ENCODE measurements around the gene ROBO4. TPM values are rescaled to one million over a fixed set of nuclear protein-coding genes. Genes with fewer than 3 reads are reported as not detected.

ROBO4 gene
- total and polyA plus RNA-seq, 2 of the 13 experiments (the other 11 are each of a cell fraction or from before 2014, with no cell fraction given): 0.07 to 1.1 TPM

DNA sequence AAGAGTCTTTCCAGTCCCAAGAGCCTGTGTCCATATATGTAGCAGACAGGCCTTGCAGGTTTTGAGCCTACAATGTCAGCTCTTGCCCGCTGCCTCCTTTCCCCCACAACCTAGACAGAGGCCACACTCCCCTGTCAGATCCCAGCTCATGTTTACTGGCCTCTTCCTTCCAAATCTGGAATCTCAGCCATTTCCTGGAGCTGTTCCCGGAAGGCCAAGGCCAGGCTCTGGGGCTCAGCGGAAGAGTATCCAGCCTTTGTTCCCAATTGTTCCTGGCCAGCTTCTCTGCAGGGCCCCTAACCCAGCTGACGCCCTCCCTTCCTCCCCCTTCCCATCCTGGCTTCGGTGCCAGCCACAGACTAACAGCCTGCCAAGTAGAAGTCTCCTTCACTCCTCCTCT is 1.0 kb upstream of the ROBO4 start (continued):
- TF ChIP-seq ZNF687 (CRISPR knock-in tag; IDR thresholded peaks at IDR 0.05): peak; percentile 67
- peak; percentile 97 for TF ChIP-seq ETV6 (CRISPR knock-in tag; conservative IDR thresholded peaks at IDR 0.05)
- TF ChIP-seq TARDBP (CRISPR knock-in tag; IDR thresholded peaks at IDR 0.05): peak; percentile 35; the same call in 1 of the 2 replicates
- TF ChIP-seq SAP130 (CRISPR knock-in tag; IDR thresholded peaks at IDR 0.05; ENCODE audit: low read depth): peak; percentile 34; the same call in 1 of the 2 replicates
- no peak for TF ChIP-seq NAIF1 (CRISPR knock-in tag; IDR thresholded peaks at IDR 0.05; ENCODE audit: borderline replicate concordance)
- 0 out of 2 replicates have a peak, but pooled peaks have one; percentile 20 for TF ChIP-seq PPARG (CRISPR knock-in tag; conservative IDR thresholded peaks at IDR 0.05)
- peak; percentile 36; the same call in 1 of the 2 replicates for TF ChIP-seq ZFX (CRISPR knock-in tag; IDR thresholded peaks at IDR 0.05; ENCODE audit: low read depth)
- no peak for TF ChIP-seq SRY (CRISPR knock-in tag; IDR thresholded peaks at IDR 0.05)
- no peak for TF ChIP-seq FOXP1 (IDR thresholded peaks at IDR 0.05)
- 0 out of 2 replicates have a peak, but pooled peaks have one; percentile 27 for TF ChIP-seq FOXP1 (CRISPR knock-in tag; IDR thresholded peaks at IDR 0.05)
- TF ChIP-seq HNF1B (CRISPR knock-in tag; IDR thresholded peaks at IDR 0.05): peak; percentile 65
- TF ChIP-seq FOXP4 (CRISPR knock-in tag; IDR thresholded peaks at IDR 0.05): peak; percentile 53
- no peak for TF ChIP-seq SOX6 (IDR thresholded peaks at IDR 0.05)
- peak; percentile 94 for TF ChIP-seq SOX6 (CRISPR knock-in tag; IDR thresholded peaks at IDR 0.05)
- TF ChIP-seq NFE2 (CRISPR knock-in tag; IDR thresholded peaks at IDR 0.05): no peak
- peak; percentile 25; the same call in 1 of the 2 replicates for TF ChIP-seq SP5 (CRISPR knock-in tag; IDR thresholded peaks at IDR 0.05; ENCODE audit: borderline replicate concordance, low read depth)
- TF ChIP-seq, protein P1, sequence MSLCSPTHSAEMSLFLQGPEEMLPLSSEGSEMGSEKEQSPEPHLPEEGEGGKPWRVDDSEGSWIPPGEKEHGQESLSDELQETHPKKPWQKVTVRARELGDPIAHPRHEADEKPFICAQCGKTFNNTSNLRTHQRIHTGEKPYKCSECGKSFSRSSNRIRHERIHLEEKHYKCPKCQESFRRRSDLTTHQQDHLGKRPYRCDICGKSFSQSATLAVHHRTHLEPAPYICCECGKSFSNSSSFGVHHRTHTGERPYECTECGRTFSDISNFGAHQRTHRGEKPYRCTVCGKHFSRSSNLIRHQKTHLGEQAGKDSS (CRISPR knock-in tag; IDR thresholded peaks at IDR 0.05; ENCODE audit: borderline replicate concordance, low read depth): 0 out of 2 replicates have a peak, but pooled peaks have one; percentile 19
- peak; percentile 64 for TF ChIP-seq NCOA2 (CRISPR knock-in tag; IDR thresholded peaks at IDR 0.05)
- no peak for TF ChIP-seq SIN3B (IDR thresholded peaks at IDR 0.05; ENCODE audit: low read length)
- TF ChIP-seq LCORL (IDR thresholded peaks at IDR 0.05): no peak
- peak; percentile 60; the same call in 1 of the 2 replicates for TF ChIP-seq LCORL (CRISPR knock-in tag; IDR thresholded peaks at IDR 0.05)

Measured in HepG2 (cell line).